Sciatic nerve (tissue), 2 donors: ENCODE results near the gene RBL1. TPM values are rescaled to one million over a fixed set of nuclear protein-coding genes. Genes with fewer than 3 reads are reported as not detected.
A peak's percentile ranks its signal among the peaks of the same experiment; 100 is the strongest.
"Not testable (repeated sequence)": the region's sequence is repeated elsewhere in the genome, so short reads cannot be mapped to it uniquely, and the experiment has no call there.

ENCODE experiments used
- ATAC-seq: fragments of 200-7000 bp; cut with Tn5 transposase; one replicate; pipeline ENCODE4 v1.9.1; 2020; ENCODE audit warnings: mild to moderate bottlenecking, moderate library complexity
- DNase-seq: peaks from one replicate; pipeline ENCODE4 v3.0.0-alpha.2; 2020; ENCODE audit warnings: low spot score
- intact Hi-C: fragments of 100-400 bp; cut with DNase I; formaldehyde crosslinking; loops from one replicate; pipeline ENCODE4 v1.14.2; 2022
- total RNA-seq: library from RNA; stranded (reverse); fragmentation: NEBNext Ultra II Directional; extraction: Animal tissue kit (Norgen Biotek cat#: 25700); gene quantifications from one replicate; pipeline ENCODE4 v1.2.1, GENCODE V29; 2021
- donor health status: DM: no; HTN: no; CAD: no.
- donor health status: DM: no; HTN: no; CAD: no.

RBL1 gene
- total RNA-seq: 13.1 TPM

GRCh38 chr20:37095599-37096414 lies at the start of gene RBL1:
RBL1 (minus strand) TSS chr20:37095997; CDS start chr20:37095928, 69 bp downstream.
- ATAC-seq (peak; percentile 96), DNase-seq (peak; percentile 87)
- intact Hi-C loops: no loop called here

GRCh38 chr20:37144856-37145404 lies 49.1 kb upstream of the RBL1 start:
- intact Hi-C loops: no loop called here
- DNase-seq (no peak), ATAC-seq (no peak)

- no peak for ATAC-seq
- no peak for DNase-seq
- intact Hi-C loops: no loop called here
These were observed 46.9 kb upstream of the RBL1 start for GRCh38 chr20:37142708-37143107.

GRCh38 chr20:37137547-37137946 lies 41.8 kb upstream of the RBL1 start:
- ATAC-seq (no peak), DNase-seq (no peak)
- intact Hi-C loops: no loop called here

- intact Hi-C loops: no loop called here
- ATAC-seq: no peak
- no peak for DNase-seq
These were observed 38.2 kb upstream of the RBL1 start for GRCh38 chr20:37133952-37134351.

GRCh38 chr20:37131486-37131885 lies 35.7 kb upstream of the RBL1 start:
- ATAC-seq (peak; percentile 62), DNase-seq (no peak)
- intact Hi-C loops: no loop called here

GRCh38 chr20:37128803-37129202 lies 33.0 kb upstream of the RBL1 start:
- DNase-seq: no peak
- intact Hi-C loops: no loop called here
- no peak for ATAC-seq

GRCh38 chr20:37126290-37126689 lies 30.5 kb upstream of the RBL1 start:
- intact Hi-C loops, DNase-seq, ATAC-seq: not testable (repeated sequence)

GRCh38 chr20:37123441-37123840 lies 27.6 kb upstream of the RBL1 start:
- no peak for ATAC-seq
- intact Hi-C loops: no loop called here
- no peak for DNase-seq

- DNase-seq (no peak), ATAC-seq (no peak)
- intact Hi-C loops: no loop called here
These were observed 24.7 kb upstream of the RBL1 start for GRCh38 chr20:37120497-37120896.

GRCh38 chr20:37119356-37120036 lies 23.7 kb upstream of the RBL1 start:
- no peak for ATAC-seq

GRCh38 chr20:37114012-37114411 lies 18.2 kb upstream of the RBL1 start:
- ATAC-seq (no peak), DNase-seq (no peak)
- intact Hi-C loops: no loop called here

More at GRCh38 chr20:37119356-37120036, 23.7 kb upstream of the RBL1 start:
- no peak for DNase-seq
- intact Hi-C loops: no loop called here

- intact Hi-C loops: no loop called here
These were observed 16.2 kb upstream of the RBL1 start for GRCh38 chr20:37111926-37112455.

GRCh38 chr20:37108676-37109075 lies 12.9 kb upstream of the RBL1 start:
- intact Hi-C loops: no loop called here
- DNase-seq (no peak), ATAC-seq (no peak)

More at GRCh38 chr20:37111926-37112455, 16.2 kb upstream of the RBL1 start:
- DNase-seq: no peak
- ATAC-seq: no peak

GRCh38 chr20:37102571-37102970 lies 6.8 kb upstream of the RBL1 start:
- intact Hi-C loops: no loop called here
- ATAC-seq: no peak
- DNase-seq: no peak

GRCh38 chr20:37096415-37097041 lies 731 bp upstream of the RBL1 start:
- DNase-seq (no peak), ATAC-seq (no peak)
- intact Hi-C loops: no loop called here

GRCh38 chr20:37095108-37095598 lies 644 bp downstream of the RBL1 start:
- DNase-seq (no peak), ATAC-seq (peak; percentile 31)
- intact Hi-C loops: no loop called here

- intact Hi-C loops: no loop called here
- ATAC-seq (no peak), DNase-seq (no peak)
These were observed 5.4 kb downstream of the RBL1 start for GRCh38 chr20:37090407-37090806.

- ATAC-seq (no peak), DNase-seq (no peak)
- intact Hi-C loops: no loop called here
These were observed 14.0 kb downstream of the RBL1 start for GRCh38 chr20:37081717-37082289.
